GM21526 (cell line): ENCODE data around the gene LY6G6C.

Experiments
- ATAC-seq: cut with Tn5 transposase; IDR thresholded peaks from one replicate; pipeline ENCODE4 v1.9.1; 2021; ENCODE audit warnings: moderate library complexity; ENCODE audit not compliant: unreplicated experiment, low FRiP score

Gene LY6G6C

GRCh38 chr6:31687321-31687720 lies 34.2 kb downstream of the LY6G6C start:
- no peak for ATAC-seq

DNA sequence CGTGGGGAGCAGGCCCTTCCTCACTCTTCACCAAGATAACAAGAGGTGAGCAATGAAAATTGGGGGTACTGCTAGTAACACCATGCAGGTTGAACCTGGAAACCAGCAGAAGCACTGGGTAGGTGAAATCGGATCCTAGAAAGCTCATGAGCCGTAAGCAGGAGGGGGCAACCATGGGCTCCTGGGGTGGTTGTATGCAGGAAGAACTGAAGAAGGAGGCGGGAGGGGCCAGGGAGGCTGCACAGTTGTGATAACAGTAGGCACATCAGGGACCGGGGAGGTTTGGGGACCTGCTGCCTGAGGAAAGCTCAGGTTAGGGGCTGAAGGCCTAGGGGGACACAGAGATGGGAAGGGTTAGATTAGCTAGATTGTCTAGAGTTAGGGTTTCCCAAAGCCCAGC lies 35.1 kb downstream of the LY6G6C start:
- ATAC-seq = no peak

GRCh38 chr6:31683591-31683990 lies 38.0 kb downstream of the LY6G6C start:
- ATAC-seq = no peak

GRCh38 chr6:31681135-31681671 lies 40.3 kb downstream of the LY6G6C start:
- no peak for ATAC-seq

- ATAC-seq = no peak
Measured at GRCh38 chr6:31680226-31681134, 41.1 kb downstream of the LY6G6C start, which contains the start of gene LY6G5C. Gene LY6G5C (minus strand): TSS chr6:31681067. CDS start chr6:31680373, 694 bp downstream.

GRCh38 chr6:31677955-31678354 lies 43.6 kb downstream of the LY6G6C start:
- no peak for ATAC-seq

DNA sequence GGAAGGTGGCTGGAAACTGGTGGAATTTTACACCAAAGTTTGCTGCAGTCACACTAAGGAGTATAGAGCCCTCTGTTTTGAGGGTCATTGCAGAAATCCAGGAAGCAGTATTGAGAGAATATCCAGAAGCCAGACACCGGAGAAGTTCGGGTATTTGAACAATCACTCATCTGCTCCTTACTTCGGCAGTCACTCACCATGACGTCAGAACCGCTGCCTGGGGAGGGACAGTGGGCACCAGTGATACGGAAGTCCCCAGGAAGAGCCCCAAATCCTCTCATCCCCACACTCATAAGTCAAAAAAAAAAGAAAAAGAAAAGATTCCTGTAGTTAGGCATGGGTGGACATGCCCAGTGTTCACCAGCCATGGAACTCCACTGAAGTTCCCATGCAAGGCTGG lies 44.6 kb downstream of the LY6G6C start:
- no peak for ATAC-seq

DNA sequence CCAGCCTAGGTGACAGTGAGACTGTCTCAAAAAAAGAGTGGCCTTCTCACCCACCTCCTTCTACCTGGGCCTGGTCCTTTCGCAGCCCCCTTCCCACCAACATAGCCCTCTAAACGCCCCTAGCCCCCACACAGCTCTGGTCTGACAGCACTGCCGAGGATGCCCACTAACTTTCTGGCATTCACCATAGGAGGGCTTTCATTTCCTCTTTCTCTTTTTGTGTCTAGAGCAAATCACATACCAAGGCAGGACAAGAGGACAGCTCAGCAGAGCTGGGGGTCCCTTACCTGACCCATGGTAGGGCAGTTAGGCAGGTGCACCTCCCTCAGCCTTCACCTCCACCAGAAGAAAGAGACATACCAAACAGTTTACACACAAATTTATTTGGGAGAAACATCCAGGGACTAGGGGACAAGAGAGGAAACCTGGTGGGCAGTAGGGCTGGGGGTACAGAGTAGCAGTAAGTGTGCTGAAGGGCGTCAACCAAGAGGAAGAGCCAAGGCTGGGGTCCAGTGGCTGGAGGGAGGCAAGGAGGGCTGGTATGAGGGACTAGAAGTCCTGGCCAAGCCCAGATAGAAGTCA lies 45.1 kb downstream of the LY6G6C start:
- no peak for ATAC-seq

GRCh38 chr6:31669676-31670075 lies 51.9 kb downstream of the LY6G6C start, which contains the start of gene LY6G5B:
Gene LY6G5B (plus strand): TSS chr6:31669976. CDS start chr6:31670951, 975 bp downstream.
- no peak for ATAC-seq
